ENCODE measurements around the gene CCDC180. TPM values are rescaled to one million over a fixed set of nuclear protein-coding genes. Genes with fewer than 3 reads are reported as not detected.
"Not testable (repeated sequence)": the region's sequence is repeated elsewhere in the genome, so short reads cannot be mapped to it uniquely, and the experiment has no call there.

The CCDC180 gene
- total RNA-seq, 2 donors from 2014 or later: 2.3 to 4.9 TPM

- Mint-ChIP-seq H3K36me3 (no peaks in the 10 kb centered on the region), H3K27me3 (no peaks in the 10 kb centered on the region), H3K4me1 (ENCODE audit: low read depth in 2 of 2) (peaks cover 7 to 9% of the 10 kb centered on the region in 2 donors), H3K27ac (no peak overlapping the region), H3K4me3 (no peak overlapping the region), H3K9me3 (no peaks in the 10 kb centered on the region)
- no peak for DNase-seq (ENCODE audit: low spot score)
- no peak for ATAC-seq
Observed at GRCh38 chr9:97315550-97315949, 8.1 kb downstream of the CCDC180 start.

GRCh38 chr9:97316904-97317303 lies 9.4 kb downstream of the CCDC180 start:
- no peak for DNase-seq (ENCODE audit: low spot score)
- no peaks in the 10 kb centered on the region for H3K27me3 Mint-ChIP-seq
- H3K4me1 Mint-ChIP-seq (ENCODE audit: low read depth in 2 of 2): peaks cover 7 to 9% of the 10 kb centered on the region in 2 donors
- H3K4me3 Mint-ChIP-seq: no peak overlapping the region
- H3K9me3 Mint-ChIP-seq: no peaks in the 10 kb centered on the region
- H3K27ac Mint-ChIP-seq: no peak overlapping the region
- ATAC-seq: peak; percentile 37 to 44
- H3K36me3 Mint-ChIP-seq: no peaks in the 10 kb centered on the region

DNA sequence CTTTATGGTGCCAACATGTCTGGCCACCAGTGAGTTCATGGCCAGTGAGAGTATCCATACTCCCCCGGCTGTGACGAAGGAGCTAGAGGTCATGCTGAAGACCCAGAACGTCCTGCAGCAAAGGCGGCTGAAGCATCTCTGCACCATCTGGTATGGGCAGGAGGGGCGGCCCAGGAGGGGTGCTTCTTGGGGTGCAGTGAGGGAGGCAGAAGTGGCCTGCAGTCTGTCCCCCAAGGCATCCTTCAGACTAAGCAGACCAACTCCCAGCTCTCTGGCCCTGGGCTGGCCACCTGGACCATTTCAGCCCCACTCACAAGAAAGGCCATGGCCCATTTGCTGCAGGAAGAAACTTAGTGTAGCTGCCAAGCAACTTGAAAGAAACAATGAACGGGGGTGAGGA lies 11.0 kb downstream of the CCDC180 start:
- Mint-ChIP-seq H3K27me3 (no peaks in the 10 kb centered on the region), H3K4me3 (no peak overlapping the region), H3K4me1 (ENCODE audit: low read depth in 2 of 2) (peaks cover 7 to 9% of the 10 kb centered on the region in 2 donors), H3K9me3 (no peaks in the 10 kb centered on the region), H3K27ac (no peak overlapping the region), H3K36me3 (no peaks in the 10 kb centered on the region)
- no peak for DNase-seq (ENCODE audit: low spot score)
- no peak for ATAC-seq

DNA sequence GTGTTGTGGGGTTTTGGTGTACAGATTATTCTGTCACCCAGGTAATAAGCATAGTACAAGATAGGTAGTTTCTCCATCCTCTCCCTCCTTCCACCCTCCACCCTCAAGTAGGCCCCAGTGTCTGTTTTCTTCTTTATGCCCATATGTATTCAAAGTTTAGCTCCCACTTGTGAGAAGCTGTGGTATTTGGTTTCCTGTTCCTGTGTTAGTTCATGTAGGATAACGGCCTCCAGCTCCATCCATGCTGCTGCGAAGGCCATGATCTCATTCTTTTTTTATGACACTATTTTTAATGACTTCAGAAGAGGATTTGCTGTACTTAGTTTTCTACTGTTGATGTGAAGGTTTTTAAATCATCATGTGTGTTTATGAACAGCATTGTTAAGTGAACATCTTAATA lies 11.9 kb downstream of the CCDC180 start:
- DNase-seq (ENCODE audit: low spot score): no peak
- H3K4me3 Mint-ChIP-seq: no peak overlapping the region
- ATAC-seq: no peak
- no peaks in the 10 kb centered on the region for H3K27me3 Mint-ChIP-seq
- H3K4me1 Mint-ChIP-seq (ENCODE audit: low read depth in 2 of 2): peaks cover 7 to 9% of the 10 kb centered on the region in 2 donors
- H3K27ac Mint-ChIP-seq: no peak overlapping the region
- no peaks in the 10 kb centered on the region for H3K9me3 Mint-ChIP-seq
- H3K36me3 Mint-ChIP-seq: no peaks in the 10 kb centered on the region

DNA sequence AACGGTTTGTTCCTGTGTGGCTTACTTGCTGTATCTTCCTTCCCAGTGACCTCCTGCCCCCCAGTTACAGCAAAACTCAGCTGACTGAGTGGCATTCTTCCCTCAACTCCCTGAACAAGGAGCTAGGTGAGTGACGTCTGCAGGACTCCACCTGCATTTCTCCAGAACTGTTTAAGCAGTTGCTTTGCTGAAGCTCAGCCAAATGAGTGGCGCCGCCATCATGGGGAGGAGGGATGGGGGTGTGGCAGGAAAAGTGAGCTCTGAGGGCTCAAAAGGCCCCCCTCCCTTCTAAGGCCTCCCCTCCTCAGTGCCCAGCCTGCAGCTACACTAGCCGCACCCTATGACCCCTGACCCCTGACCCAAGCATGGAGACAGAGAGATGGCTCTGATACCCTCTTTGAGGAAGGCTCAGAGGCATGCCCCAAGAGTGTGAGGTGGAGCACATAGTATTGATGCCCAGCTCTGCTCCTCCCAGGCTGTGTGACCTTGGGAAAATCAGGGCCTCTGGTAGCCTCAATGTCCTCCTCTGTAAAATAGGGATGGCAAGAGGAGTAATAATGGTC lies 12.7 kb downstream of the CCDC180 start:
- H3K27ac Mint-ChIP-seq: no peak overlapping the region
- no peaks in the 10 kb centered on the region for H3K36me3 Mint-ChIP-seq
- peaks cover 7 to 9% of the 10 kb centered on the region in 2 donors for H3K4me1 Mint-ChIP-seq (ENCODE audit: low read depth in 2 of 2)
- no peaks in the 10 kb centered on the region for H3K9me3 Mint-ChIP-seq
- no peak overlapping the region for H3K4me3 Mint-ChIP-seq
- DNase-seq (ENCODE audit: low spot score) (no peak), ATAC-seq (no peak)
- H3K27me3 Mint-ChIP-seq: no peaks in the 10 kb centered on the region

- peaks cover 7 to 9% of the 10 kb centered on the region in 2 donors for H3K4me1 Mint-ChIP-seq (ENCODE audit: low read depth in 2 of 2)
- no peaks in the 10 kb centered on the region for H3K27me3 Mint-ChIP-seq
Observed at GRCh38 chr9:97321251-97321650, 13.8 kb downstream of the CCDC180 start.

GRCh38 chr9:97321691-97322090 lies 14.2 kb downstream of the CCDC180 start:
- ATAC-seq: peak in 1 of 2 donors; percentile 13
- no peaks in the 10 kb centered on the region for H3K36me3 Mint-ChIP-seq
- no peaks in the 10 kb centered on the region for H3K27me3 Mint-ChIP-seq
- H3K4me3 Mint-ChIP-seq: no peak overlapping the region
- no peaks in the 10 kb centered on the region for H3K9me3 Mint-ChIP-seq
- peaks cover 7 to 9% of the 10 kb centered on the region in 2 donors for H3K4me1 Mint-ChIP-seq (ENCODE audit: low read depth in 2 of 2)
- no peak for DNase-seq (ENCODE audit: low spot score)
- no peak overlapping the region for H3K27ac Mint-ChIP-seq

More at GRCh38 chr9:97321251-97321650, 13.8 kb downstream of the CCDC180 start:
- ATAC-seq (no peak), DNase-seq (ENCODE audit: low spot score) (no peak)
- no peak overlapping the region for H3K4me3 Mint-ChIP-seq
- H3K9me3 Mint-ChIP-seq: no peaks in the 10 kb centered on the region
- no peak overlapping the region for H3K27ac Mint-ChIP-seq
- H3K36me3 Mint-ChIP-seq: no peaks in the 10 kb centered on the region

GRCh38 chr9:97322105-97322504 lies 14.6 kb downstream of the CCDC180 start:
- Mint-ChIP-seq H3K27me3 (no peaks in the 10 kb centered on the region), H3K36me3 (no peaks in the 10 kb centered on the region), H3K27ac (no peak overlapping the region), H3K4me3 (no peak overlapping the region), H3K4me1 (ENCODE audit: low read depth in 2 of 2) (peaks cover 7 to 9% of the 10 kb centered on the region in 2 donors), H3K9me3 (no peaks in the 10 kb centered on the region)
- no peak for DNase-seq (ENCODE audit: low spot score)
- no peak for ATAC-seq

DNA sequence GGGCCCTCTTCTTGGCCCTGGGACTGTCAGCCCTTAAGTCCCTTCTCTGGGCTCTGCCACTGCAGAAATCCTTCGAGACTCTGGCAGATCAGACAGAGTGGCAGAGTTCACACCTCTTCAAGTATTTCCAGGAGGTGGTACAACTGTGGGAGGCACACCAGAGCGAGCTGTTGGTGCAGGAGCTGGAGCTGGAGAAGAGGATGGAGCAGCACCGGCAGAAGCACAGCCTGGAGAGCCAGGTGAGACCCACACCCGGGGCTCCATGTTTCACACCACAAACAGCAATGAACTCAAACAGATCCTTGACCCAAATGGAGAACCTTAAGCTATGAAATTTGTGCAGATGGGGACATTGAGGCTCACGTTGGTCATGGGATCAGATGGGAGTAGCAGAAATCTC lies 17.5 kb downstream of the CCDC180 start:
- DNase-seq (ENCODE audit: low spot score) (no peak), ATAC-seq (no peak)
- Mint-ChIP-seq H3K4me3 (no peak overlapping the region), H3K9me3 (no peaks in the 10 kb centered on the region), H3K27me3 (no peaks in the 10 kb centered on the region), H3K36me3 (no peaks in the 10 kb centered on the region), H3K4me1 (ENCODE audit: low read depth in 2 of 2) (no peaks in the 10 kb centered on the region), H3K27ac (no peak overlapping the region)

DNA sequence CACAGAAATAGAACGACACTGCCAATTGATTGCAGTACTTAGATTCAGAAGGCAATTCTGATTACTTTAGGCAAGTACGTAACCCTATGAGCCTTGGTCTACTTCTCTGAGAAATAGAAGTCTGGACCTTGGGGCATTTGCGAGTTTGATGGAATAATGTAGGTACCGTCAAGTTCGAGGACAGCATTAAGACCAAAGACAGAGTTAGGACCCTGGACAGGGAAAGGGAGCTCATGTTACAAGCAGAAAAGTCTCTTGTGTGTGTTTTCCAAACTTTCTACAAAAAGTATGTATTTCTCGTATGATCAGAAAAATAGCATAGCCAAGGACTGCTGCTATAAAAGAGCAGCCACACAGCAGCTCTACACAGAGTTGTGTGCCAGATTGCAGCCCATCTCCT lies 20.1 kb downstream of the CCDC180 start:
- no peak for ATAC-seq

GRCh38 chr9:97332993-97333392 lies 25.5 kb downstream of the CCDC180 start:
- Mint-ChIP-seq H3K36me3 (peaks cover 8% of the 10 kb centered on the region), H3K4me1 (ENCODE audit: low read depth in 2 of 2) (peaks cover 0 to 3% of the 10 kb centered on the region in 2 donors), H3K27ac (no peak overlapping the region), H3K9me3 (peaks cover 1% of the 10 kb centered on the region), H3K4me3 (no peak overlapping the region), H3K27me3 (no peaks in the 10 kb centered on the region)
- DNase-seq (ENCODE audit: low spot score) (no peak), ATAC-seq (no peak)

More for the DNA sequence above, 20.1 kb downstream of the CCDC180 start:
- Mint-ChIP-seq H3K9me3 (no peaks in the 10 kb centered on the region), H3K36me3 (peaks cover under 1% of the 10 kb centered on the region), H3K4me3 (no peak overlapping the region), H3K27me3 (no peaks in the 10 kb centered on the region), H3K4me1 (ENCODE audit: low read depth in 2 of 2) (peaks cover 0 to 2% of the 10 kb centered on the region in 2 donors), H3K27ac (no peak overlapping the region)
- no peak for DNase-seq (ENCODE audit: low spot score)

- not testable (repeated sequence) for H3K27ac Mint-ChIP-seq, ATAC-seq, H3K27me3 Mint-ChIP-seq
Observed at GRCh38 chr9:97335622-97336021, 28.2 kb downstream of the CCDC180 start.

GRCh38 chr9:97348871-97349270 lies 41.4 kb downstream of the CCDC180 start:
- Mint-ChIP-seq H3K4me3 (no peak overlapping the region), H3K36me3 (peaks cover 6% of the 10 kb centered on the region), H3K27me3 (no peaks in the 10 kb centered on the region), H3K9me3 (no peaks in the 10 kb centered on the region), H3K4me1 (ENCODE audit: low read depth in 2 of 2) (peaks cover 0 to 3% of the 10 kb centered on the region in 2 donors), H3K27ac (no peak overlapping the region)
- DNase-seq (ENCODE audit: low spot score) (no peak), ATAC-seq (no peak)

More at GRCh38 chr9:97335622-97336021, 28.2 kb downstream of the CCDC180 start:
- H3K36me3 Mint-ChIP-seq: peaks cover 20% of the 10 kb centered on the region
- H3K4me1 Mint-ChIP-seq (ENCODE audit: low read depth in 2 of 2); H3K9me3 Mint-ChIP-seq; H3K4me3 Mint-ChIP-seq; DNase-seq (ENCODE audit: low spot score): not testable (repeated sequence)

DNA sequence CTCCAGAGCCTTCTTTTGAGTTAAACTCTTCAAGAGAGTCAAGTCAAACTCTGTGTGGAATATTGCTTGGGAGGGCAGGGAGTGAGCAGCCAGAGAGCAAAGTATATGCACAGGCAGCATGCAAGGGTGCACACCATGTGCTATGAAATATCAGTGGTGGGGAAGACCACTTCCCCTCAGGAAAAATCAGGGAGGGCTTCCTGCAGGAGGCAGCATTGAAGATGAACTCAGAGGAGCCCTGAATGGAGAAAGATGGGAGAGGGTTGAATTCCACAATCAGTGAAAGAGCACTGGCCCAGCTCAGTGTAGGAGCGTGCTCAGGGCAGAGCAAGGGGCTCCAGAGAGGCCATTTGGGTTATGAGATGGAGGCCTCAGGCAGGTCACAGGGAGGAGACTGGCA lies 41.9 kb downstream of the CCDC180 start:
- H3K27ac Mint-ChIP-seq: no peak overlapping the region
- no peak overlapping the region for H3K4me3 Mint-ChIP-seq
- H3K36me3 Mint-ChIP-seq: peaks cover 6% of the 10 kb centered on the region
- H3K4me1 Mint-ChIP-seq (ENCODE audit: low read depth in 2 of 2): peaks cover 0 to 3% of the 10 kb centered on the region in 2 donors
- H3K9me3 Mint-ChIP-seq: no peaks in the 10 kb centered on the region
- DNase-seq (ENCODE audit: low spot score): no peak
- H3K27me3 Mint-ChIP-seq: no peaks in the 10 kb centered on the region
- ATAC-seq: no peak

DNA sequence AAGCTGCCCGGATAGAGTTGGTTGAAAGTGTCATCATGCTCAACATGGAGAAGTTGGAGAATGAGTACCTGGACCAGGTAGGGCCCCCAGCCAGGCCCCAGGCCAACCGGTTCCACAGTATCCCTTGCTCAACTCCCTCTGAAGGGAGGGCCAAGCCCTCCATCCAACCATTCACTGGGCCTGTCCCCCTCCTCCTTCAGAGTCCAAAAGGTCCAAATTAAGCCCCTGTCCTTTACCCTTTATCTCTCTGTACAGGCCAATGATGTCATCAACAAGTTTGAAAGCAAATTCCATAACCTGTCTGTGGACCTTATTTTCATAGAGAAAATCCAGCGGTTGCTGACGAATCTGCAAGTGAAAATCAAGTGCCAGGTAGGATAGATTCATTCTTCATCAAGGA lies 47.2 kb downstream of the CCDC180 start:
- Mint-ChIP-seq H3K9me3 (no peaks in the 10 kb centered on the region), H3K27ac (no peak overlapping the region), H3K4me1 (ENCODE audit: low read depth in 2 of 2) (no peaks in the 10 kb centered on the region), H3K4me3 (no peak overlapping the region), H3K27me3 (no peaks in the 10 kb centered on the region), H3K36me3 (peaks cover 6% of the 10 kb centered on the region)
- no peak for DNase-seq (ENCODE audit: low spot score)
- no peak for ATAC-seq
